HG03135 (cell line): ENCODE results near the gene SLC22A5.
"Not testable (repeated sequence)": the region's sequence is repeated elsewhere in the genome, so short reads cannot be mapped to it uniquely, and the experiment has no call there.

Experiments
- ATAC-seq: cut with Tn5 transposase; IDR thresholded peaks from one replicate; pipeline ENCODE4 v1.9.1; 2021; ENCODE audit warnings: mild to moderate bottlenecking, moderate library complexity; ENCODE audit not compliant: unreplicated experiment

The SLC22A5 gene

DNA sequence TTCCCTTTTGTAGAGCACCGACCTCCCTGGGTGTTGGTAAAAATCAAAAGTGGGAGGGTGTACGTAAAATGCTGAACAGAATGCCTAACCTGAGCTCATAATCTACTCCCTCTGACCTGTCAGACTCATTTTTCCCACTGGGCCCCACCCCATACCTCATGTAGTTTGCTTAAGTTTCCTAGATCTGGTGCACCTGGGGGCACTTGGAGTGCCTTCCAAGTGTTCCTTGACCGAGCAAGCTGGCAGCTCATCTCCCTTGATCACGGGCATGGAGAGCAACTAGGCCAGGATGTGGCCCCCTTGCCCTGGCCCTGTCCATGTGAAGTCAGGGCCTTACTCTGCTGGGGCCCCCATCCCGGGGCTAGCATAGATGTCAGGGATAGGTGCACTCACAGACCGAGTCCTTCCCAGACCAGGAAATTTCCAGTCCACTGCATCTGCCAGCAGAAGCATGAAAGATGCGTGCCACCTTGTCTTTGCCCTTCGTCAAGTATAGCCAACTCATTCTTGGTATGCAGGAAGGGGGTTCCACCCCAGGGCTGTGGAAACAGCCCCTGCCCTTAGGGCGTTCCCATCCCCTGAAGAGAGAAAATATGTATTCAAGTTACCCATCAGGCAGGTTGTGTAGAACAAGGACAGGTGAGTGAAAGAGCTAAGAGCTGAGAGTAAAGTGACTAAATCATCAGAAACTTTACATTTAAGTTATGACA, 41.9 kb downstream of the SLC22A5 start:
- peak; percentile 17 for ATAC-seq

DNA sequence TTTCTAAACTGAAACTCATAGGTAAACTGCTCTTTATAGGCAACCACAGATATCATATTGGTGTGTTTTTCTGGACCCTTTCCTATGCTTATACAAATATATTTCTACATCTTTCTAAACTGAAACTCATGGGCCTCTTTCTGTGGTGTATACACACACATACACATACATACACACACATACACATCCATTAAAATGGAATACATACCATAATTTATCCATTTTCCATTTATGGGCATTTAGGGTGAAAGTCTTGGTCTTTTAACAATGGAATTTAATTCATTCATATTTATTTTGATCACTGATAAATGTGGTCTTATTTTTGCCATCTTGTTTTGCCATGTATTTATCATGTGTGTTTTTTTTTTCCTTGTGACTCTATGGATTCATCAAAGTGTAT, 44.1 kb downstream of the SLC22A5 start:
- no peak for ATAC-seq

DNA sequence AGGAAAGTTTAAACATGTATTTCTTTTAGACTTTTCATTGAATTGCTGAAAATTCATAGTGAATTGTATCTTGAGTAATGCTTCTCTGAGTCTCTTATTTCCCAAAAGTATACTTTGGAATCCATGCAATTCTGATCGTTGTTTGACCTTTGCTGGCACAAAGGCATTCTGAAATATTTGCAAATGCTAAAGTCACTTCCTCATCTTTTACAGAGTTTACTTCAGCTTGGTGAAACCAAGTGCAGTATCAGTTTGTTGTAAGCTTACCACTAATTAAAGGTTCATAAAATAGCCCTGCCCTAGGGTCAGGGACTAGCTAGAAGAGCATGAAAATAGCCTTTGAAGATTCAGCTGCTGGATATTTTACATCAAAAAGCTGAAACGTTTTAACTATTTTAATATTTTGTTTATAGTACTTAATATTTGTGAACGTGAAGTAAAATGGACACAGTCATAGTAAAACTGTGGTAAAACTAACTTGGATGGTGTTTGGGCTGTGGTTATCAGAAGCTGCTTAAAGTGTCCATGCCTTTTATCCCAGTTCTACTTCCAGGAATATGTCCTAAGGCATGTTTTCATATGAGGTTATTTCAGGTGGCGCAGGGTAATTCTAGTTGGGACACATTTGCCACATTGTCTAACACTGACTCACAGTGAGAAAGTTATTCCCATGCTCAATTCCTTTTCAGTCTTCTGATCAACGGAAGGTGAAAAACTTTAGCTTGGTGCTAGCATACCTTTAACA, 45.3 kb downstream of the SLC22A5 start:
- no peak for ATAC-seq

DNA sequence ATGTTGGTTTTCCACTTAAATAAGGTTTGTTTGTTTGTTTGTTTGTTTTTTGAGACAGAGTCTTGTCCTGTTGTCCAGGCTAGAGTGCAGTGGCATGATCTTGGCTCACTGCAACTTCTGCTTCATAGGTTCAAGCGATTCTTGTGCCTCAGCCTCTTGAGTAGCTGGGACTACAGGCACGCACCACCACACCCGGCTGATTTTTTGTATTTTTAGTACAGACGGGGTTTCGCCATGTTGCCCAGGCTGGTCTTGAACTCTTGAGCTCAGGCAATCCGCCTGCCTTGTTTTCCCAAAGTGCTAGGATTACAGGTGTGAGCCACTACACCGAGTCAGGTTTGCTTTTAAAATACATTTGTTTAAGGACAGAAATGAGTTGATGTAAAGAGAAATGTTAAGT, 46.0 kb downstream of the SLC22A5 start:
- ATAC-seq, result not testable (repeated sequence)

DNA sequence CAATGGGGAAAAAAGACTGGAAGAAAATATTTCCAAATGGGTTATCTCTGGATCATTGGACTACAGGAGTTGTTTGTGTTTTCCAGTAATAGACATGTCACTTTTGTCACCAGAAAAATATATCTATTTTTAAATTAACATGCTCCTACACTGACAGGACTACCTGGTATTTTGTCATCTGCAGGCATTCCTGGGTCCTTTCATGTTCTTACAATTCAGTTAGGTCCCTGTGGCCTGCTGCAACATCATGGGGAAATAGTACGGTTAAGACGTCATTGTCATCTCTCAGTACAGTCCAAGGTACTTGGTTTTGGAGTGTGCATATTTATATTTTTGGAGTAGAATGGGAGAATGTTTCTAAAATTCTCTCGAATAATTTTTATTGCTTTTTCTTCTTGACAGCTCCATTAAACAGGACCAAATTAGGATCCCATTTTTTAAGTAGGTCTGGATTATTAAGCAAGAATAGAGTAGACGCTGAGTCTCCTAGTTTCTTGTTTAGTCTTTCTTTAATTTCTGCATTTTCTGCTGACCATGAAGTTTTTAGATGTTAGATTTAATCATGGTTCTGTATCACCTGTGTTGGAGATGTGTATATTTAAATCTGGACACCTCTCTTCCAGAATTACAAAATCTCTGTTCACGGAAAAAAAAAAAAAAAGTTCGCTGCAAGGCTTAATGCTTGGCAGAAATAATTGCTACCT, 46.9 kb downstream of the SLC22A5 start:
- no peak for ATAC-seq

DNA sequence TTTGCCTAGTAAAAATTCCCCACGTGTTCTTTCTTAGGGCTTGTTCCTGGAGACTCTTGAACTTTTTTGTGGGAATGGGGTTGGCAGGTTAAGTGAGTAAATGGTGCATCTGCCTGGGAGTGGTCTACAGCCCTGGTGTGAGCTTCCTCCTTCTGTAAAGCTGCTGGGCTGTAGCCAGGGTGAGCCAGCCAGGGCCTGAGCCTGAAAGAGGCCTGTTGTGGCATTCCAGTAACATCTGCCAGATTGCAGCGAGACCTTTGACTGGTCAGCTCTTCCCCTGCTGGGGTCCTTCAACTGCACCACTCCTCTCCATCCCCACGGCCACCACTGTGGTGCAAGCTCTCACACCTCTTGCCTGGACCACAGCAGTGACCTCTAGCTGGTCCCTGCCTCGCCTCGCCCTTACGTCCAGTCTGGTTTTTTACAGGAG, 47.5 kb downstream of the SLC22A5 start:
- no peak for ATAC-seq

DNA sequence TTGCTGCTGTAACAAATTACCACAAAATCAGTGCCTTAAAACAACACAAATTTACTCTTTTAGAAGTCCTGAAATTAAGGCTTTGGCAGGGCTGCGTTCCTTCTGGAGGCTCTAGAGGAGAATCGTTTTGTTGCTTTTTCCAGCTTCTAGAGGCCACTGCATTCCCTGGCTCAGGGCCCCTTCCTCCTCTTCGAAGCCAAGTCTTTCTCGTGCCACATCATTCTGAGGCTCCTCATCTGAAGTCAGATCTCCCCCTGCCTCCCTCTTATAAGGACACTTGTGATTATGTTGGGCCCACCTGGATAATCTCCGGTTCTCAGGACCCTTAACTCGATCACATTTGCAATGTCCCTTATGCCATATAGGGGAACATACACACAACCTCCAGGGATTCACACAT, 48.0 kb downstream of the SLC22A5 start:
- ATAC-seq, result no peak

DNA sequence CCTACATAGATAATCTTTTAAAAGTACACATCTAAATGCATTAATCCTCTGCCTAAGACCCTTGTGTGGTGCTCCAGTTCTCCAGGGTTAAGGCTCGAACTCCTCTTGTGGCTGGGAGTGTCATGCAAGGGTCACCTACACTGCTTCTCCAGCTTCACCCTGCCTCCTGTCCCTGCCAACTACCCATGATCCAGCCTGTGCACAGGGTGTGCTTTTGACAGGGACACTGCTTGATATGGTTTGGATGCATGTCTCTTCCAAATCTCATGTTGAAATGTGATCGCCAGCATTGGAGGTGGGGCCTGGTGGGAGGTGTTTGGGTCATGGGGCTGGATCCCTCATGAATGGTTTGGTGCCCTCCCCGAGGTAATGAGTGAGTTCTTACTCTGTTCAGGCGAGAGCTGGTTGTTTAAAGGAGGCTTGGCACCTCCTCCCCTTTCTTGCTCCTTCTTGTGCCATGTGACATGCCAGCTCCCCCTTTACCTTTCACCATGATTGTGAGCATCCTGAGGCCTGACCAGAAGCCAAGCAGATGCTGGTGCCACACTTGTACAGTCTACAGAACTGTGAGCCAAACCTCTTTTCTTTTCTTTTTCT, 48.5 kb downstream of the SLC22A5 start:
- ATAC-seq, result no peak

DNA sequence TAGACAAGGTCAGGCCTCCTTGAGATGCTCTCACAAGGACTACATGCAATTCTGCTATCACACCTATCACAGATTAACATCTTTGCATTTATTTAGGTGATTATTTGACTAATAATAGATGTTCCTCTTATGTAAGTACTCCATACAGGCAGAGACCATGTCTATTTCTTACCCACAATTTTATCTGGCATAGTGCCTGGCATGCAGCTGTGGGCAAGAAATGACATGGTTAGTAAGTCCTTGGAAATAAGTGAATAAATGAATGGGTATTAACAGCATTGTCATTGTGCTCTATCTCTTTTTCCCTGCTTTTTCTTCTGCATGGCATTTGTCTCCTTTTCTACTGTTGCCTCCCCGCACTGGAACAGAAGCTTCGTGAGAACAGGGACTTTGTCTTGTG, 49.4 kb downstream of the SLC22A5 start:
- no peak for ATAC-seq

DNA sequence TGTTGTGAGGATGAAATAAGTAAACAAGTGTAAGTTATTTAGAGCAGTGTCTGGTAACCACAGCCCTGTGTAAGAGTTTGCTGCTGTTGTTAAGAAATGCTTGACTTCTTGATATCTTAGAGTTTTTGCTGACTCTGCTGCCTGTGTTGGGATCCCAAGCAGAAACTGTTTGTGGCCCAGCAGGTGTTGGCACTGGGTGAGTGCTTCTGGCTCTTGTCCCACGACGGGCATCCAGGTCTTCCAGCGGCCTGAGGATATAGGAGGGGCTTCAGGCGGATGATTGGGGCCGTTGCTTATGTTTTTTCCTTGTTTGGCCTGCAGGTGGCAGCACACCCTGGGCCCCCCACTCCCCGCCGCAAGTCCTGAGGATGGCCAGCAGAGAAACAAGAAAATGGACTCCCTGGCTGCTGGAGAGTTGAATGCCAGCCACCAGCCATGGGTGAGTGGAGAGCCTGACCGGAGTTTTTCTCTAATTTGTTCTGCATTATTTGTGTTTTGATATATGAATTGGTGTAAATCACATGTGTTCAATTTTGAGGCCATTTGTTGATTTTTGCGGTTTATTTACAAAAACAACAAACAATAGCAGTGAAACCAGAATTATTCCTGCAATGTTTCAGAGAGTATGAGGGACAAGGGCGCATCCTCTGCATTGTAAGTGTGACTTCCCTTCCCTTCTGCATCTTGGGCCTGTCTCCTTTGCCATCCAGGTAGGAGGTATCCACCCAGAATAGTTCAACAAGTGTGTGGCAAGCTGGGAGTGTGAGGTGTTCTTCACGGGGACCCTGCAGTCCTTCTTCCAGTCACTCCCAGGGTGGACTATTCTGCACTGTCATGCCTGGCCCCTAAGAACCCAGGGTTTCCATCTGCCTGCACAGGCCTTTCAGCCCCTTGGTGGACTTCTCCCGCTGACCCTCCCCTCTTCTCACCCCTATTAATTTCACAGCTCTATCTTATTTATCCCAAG, 50.3 kb downstream of the SLC22A5 start:
- ATAC-seq, result no peak

DNA sequence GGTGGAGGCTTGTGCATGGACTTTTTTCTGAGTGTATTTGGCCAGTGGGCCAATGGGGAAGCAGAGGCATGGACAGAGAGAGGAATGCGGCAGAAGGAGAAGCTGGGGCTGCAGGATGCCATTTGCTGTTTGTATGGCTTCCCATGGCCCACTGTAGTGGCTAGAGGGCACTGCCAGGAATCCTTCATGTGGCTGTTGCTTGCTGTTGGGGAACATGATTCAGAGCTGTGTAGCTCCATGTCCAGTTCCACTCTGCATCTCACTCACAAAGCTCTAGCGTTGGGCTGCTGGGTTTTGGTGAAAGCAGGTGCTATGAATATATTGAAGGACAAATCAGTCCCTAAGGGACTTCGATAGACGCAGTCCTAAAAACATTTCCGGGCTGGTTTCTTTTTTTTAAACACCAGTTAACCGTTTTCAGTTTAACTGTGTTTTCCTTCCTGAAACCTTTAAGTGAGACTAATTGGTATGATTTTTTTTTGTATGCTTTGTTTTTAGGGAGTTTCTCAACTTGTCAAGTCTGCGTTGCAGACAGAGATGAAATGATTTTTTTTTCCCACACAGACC, 51.3 kb downstream of the SLC22A5 start:
- no peak for ATAC-seq

DNA sequence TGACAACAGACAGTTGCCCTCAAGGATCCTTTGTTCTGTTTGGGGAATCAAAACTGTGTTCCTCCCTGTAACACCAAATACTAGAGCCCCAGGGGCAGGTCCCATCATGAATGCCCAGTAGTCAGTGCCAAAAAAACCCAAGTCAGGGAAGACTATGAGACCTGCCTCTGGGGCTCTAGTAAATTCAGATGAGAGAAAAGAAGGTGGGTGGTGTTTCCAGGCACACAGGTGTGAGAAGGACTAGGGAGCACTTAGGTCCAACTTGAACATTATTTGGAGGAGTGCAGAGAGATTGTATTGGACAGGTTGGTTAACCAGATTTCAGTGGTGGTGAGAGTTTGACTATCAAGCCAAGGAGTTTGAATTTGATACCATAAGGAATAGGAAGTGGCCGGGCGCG, 52.0 kb downstream of the SLC22A5 start:
- ATAC-seq, result no peak

DNA sequence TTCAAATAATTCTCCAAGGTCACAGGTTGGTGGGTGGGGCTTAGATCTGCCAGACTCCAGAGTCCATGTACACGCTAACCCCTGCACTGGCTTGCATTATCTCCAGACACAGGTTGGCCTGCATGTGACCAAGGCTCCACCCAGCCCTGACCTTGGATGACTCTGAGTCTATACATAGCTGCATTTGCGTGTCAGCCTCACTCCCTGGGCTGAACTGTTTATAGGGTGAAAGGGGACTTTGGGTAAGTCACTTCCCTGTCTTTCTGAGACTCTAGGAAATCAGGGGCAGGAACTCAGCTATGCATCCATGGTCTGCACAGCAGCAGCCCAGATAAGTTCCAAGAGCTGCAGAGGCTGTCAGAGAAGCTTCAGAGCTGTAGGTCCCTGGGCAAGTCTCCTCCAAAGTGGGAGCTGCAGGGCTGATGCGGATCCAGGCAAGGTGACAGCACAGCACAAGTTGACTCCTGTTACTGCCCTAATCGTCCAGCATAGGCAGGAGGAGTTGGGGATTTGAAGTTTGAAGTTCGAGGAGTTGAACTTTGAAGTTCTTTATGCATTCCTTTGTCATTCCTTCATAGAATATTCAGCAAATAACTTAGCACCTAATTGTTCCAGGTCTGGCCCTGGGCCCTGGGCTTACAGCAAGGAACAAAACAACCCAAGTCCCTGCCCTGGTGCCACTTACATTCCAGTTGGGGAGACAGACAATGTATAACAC, 53.4 kb downstream of the SLC22A5 start:
- no peak for ATAC-seq

DNA sequence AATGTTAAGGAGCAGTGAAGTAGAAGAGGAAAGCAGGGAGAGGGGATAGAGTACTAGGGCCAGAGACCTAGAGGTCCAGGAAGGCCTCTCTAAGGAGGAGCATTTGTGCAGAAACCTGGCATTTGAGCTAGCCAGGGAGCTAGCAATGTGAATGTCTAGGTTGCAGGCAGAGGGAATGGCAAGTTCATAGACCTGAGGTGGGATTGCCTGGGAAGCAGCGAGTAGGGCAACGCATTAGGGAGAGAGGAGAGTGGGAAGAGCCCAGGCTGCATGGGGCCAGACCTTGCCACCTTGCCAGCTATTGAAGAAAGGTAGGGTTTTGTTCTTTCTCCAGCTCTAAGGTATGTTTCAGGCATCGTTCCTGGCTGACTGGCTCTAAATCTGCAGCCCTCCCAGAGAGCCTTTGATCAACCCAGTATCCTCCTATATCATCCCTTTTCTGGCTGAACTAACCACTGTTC, 54.0 kb downstream of the SLC22A5 start:
- no peak for ATAC-seq

DNA sequence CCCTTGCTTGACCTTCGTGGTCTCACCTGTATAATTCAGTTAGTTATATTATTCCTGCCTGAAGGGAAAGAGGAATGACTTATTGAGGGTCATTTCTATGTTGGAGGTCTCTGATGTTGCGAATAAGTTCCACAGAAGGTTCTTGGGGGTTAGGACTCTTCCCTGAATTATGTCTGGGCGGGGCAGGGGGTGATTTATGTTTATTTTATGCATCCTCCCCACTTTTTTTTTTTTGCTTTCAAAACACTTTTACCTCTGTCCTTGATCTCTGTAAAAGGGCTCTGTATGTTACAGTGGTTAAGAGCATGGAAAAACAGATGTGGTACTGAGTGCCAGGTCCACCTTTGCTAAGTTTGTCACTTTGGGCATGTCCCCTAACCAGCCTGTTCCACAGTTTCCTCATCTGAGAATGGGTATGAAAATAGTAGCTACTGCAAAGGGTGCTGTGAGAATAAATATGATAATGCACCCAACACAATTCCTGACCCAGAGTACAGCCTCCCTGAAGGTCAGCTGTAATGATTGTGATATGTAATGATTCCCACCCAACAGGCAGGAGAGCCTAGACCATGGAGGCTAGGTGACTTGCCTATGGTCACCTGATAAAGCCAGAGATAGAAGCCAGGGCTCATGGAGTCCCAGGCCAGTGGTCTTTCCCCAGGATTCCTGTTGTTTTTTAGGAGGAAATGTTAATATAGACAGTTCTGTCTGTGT, 54.8 kb downstream of the SLC22A5 start:
- ATAC-seq, result no peak

DNA sequence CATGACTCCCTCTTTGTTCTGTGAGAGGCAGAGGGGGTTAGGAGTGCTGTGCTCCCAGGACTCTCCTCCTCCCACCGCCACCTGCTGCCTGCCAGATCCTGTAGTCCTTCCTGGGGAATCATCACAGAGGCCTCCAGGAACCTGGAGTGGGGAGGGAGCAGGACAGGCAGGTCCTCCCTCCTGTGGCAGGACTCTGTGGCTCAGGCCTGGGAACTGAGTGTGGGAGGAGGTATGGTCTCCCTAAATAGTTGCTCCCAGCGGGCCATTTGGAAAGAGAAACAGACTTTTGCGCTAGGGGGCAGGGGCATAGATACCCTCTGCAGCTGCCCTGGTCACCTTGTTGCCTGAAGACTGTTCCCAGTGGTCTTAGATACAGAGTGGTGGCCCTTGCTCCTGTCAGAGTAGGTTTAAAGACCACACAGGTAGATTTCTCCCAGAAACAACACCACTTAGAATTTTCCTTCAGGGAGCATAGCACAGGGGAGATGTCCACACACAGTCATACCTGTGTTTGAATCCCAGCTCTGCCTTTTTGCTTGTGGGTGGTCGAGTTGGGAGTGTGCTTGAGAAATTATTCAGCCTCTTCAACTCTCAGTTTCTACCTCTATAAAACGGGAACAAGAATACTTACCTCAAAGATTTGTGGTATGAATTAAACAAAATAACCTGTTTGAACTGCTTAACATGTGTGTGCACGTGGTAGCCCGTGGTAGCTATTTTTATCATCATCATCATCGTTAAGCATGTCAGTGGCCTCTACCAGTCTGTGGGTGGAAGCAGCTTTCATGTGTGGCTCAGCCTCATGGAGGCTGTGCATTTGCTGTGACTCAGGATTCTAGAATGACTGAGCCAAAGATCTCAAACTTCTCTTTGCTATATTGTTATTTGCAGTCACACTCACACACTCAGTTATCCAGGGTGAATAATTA, 55.8 kb downstream of the SLC22A5 start:
- ATAC-seq, result peak; percentile 44

DNA sequence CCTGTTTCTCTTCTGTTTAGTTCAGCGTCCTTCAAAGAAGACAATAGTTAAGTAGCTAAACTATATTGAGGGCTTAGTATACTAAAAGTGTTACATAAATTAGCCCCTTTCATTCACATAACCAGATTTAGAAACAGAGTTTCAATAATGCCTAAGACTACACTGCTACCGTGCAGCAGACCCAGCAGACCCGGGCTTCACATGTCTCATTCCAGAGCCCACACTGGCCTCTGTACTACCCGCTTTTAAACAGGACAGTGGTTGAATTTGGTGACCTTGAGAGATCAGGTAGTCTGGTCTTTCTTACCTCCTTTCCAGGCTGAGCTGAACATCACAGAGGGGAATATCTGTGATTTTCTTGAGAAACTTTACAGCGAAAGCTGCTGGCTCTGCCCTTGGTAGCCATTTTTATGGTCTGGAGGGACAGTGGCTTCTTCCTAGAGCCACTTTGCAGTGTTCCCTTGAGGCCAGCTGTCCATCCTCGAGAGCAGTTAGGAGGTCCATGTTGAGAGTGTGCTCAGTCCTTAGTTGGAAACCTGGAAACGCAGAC, 56.5 kb downstream of the SLC22A5 start:
- no peak for ATAC-seq
